IMR-90 (cell line): ENCODE results near the gene C1QTNF1. TPM values are rescaled to one million over a fixed set of nuclear protein-coding genes. Genes with fewer than 3 reads are reported as not detected.

Experiments used
- ATAC-seq: fragments of 200-7000 bp; cut with Tn5 transposase; 2 replicates; pipeline ENCODE4 v1.9.1; 2020; ENCODE audit warnings: low read depth, mild to moderate bottlenecking, moderate library complexity
- BruUV-seq: library from RNA; stranded (reverse); fragments of 400-500 nt; replicated peaks from 2 replicates; lab custom pipeline; 2021; lab: Mats Ljungman, UMichigan
- CTCF ChIA-PET: fragments of 300-600 bp; formaldehyde crosslinking; extraction: SDS; loops from one replicate; lab custom pipeline; 2021; ENCODE audit warnings: antibody characterized with exemption; lab: Yijun Ruan, JAX
- POLR2A ChIA-PET: fragments of 300-600 bp; sonication (Branson Sonifier 250); formaldehyde crosslinking; loops from one replicate; lab custom pipeline; 2022; ENCODE audit warnings: antibody characterized with exemption; ENCODE audit not compliant: unreplicated experiment; lab: Charles Lee
- DNase-seq: peaks from one replicate; pipeline ENCODE4 v3.0.0; 2013
- H2AFZ ChIP-seq: replicated peaks from 2 replicates; pipeline ENCODE3; 2013; ENCODE audit warnings: low read length, mild to moderate bottlenecking; ENCODE audit not compliant: poor library complexity
- H2AK5ac ChIP-seq: 2 replicates; pipeline ENCODE4 v1.6.1; 2013; ENCODE audit warnings: low read depth, low read length, inconsistent platforms
- H2AK9ac ChIP-seq: replicated peaks from 2 replicates; pipeline ENCODE3; 2013; ENCODE audit warnings: mild to moderate bottlenecking, low read depth, low read length, moderate library complexity; ENCODE audit not compliant: poor library complexity
- H2BK120ac ChIP-seq: 2 replicates; pipeline ENCODE4 v1.6.1; 2013; ENCODE audit warnings: low read depth, low read length, inconsistent platforms
- H2BK15ac ChIP-seq: 3 replicates; pipeline ENCODE4 v1.6.1; 2013; ENCODE audit warnings: low read depth, low read length, inconsistent platforms
- H2BK20ac ChIP-seq: 2 replicates; pipeline ENCODE4 v1.6.1; 2013; ENCODE audit warnings: low read depth, mild to moderate bottlenecking, inconsistent platforms, low read length, moderate library complexity
- H2BK5ac ChIP-seq: 2 replicates; pipeline ENCODE4 v1.6.1; 2013; ENCODE audit warnings: mild to moderate bottlenecking, low read depth, low read length, inconsistent platforms; ENCODE audit not compliant: poor library complexity, severe bottlenecking
- H3K14ac ChIP-seq: replicated peaks from 2 replicates; pipeline ENCODE4 v1.6.1; 2013; ENCODE audit warnings: low read depth, low read length, inconsistent platforms
- H3K18ac ChIP-seq: 2 replicates; pipeline ENCODE4 v1.6.1; 2013; ENCODE audit warnings: low read depth, low read length, control low read depth
- H3K23ac ChIP-seq: 2 replicates; pipeline ENCODE4 v1.6.1; 2013; ENCODE audit warnings: low read depth, low read length, inconsistent platforms
- H3K27ac ChIP-seq: 2 replicates; pipeline ENCODE4 v1.5.1; 2013; ENCODE audit warnings: mild to moderate bottlenecking, control low read depth, low read length; ENCODE audit not compliant: insufficient read depth
- H3K27me3 ChIP-seq: 2 replicates; pipeline ENCODE4 v1.6.1; 2013; ENCODE audit warnings: low read length; ENCODE audit not compliant: control insufficient read depth, insufficient read depth
- H3K36me3 ChIP-seq: 2 replicates; pipeline ENCODE4 v1.6.1; 2013; ENCODE audit warnings: low read length, mixed read lengths; ENCODE audit not compliant: control insufficient read depth, insufficient read depth
- H3K4ac ChIP-seq: 2 replicates; pipeline ENCODE4 v1.6.1; 2013; ENCODE audit warnings: low read depth, low read length, inconsistent platforms
- H3K4me1 ChIP-seq: 2 replicates; pipeline ENCODE4 v1.6.1; 2013; ENCODE audit warnings: low read length, mixed read lengths; ENCODE audit not compliant: control insufficient read depth, insufficient read depth
- H3K4me2 ChIP-seq: 2 replicates; pipeline ENCODE4 v1.6.1; 2013; ENCODE audit warnings: low read depth, mild to moderate bottlenecking, control low read depth, low read length, moderate library complexity
- H3K4me3 ChIP-seq: 2 replicates; pipeline ENCODE4 v1.5.1; 2013; ENCODE audit warnings: low read depth, mild to moderate bottlenecking, control low read depth, low read length, moderate library complexity; ENCODE audit not compliant: insufficient read depth
- H3K56ac ChIP-seq: 2 replicates; pipeline ENCODE4 v1.6.1; 2013; ENCODE audit warnings: low read length, inconsistent platforms; ENCODE audit not compliant: insufficient read depth; ENCODE audit errors: extremely low read depth
- H3K79me1 ChIP-seq, 2 experiments: 2 replicates each; pipeline ENCODE4 v1.6.1; 2013; ENCODE audit warnings: low read length in 2 of 2, inconsistent platforms in 1 of 2, low read depth in 1 of 2
- H3K9ac ChIP-seq: 2 replicates; pipeline ENCODE4 v1.6.1; 2013; ENCODE audit warnings: low read depth, low read length, control low read depth
- H3K9me1 ChIP-seq: 2 replicates; pipeline ENCODE4 v1.6.1; 2013; ENCODE audit warnings: low read length, inconsistent platforms; ENCODE audit not compliant: insufficient read depth
- H3K9me3 ChIP-seq: 2 replicates; pipeline ENCODE4 v1.6.1; 2013; ENCODE audit warnings: low read length; ENCODE audit not compliant: control insufficient read depth, insufficient read depth
- H4K20me1 ChIP-seq: 2 replicates; pipeline ENCODE4 v1.6.1; 2013; ENCODE audit warnings: low read length, inconsistent platforms; ENCODE audit not compliant: insufficient read depth
- H4K5ac ChIP-seq: 2 replicates; pipeline ENCODE4 v1.6.1; 2013; ENCODE audit warnings: mild to moderate bottlenecking, low read depth, low read length, control low read depth
- H4K8ac ChIP-seq, 2 experiments: 2 replicates each; pipeline ENCODE4 v1.6.1; 2013; ENCODE audit warnings: low read depth in 2 of 2, low read length in 2 of 2, control low read depth in 1 of 2, inconsistent platforms in 1 of 2
- H4K91ac ChIP-seq: 2 replicates; pipeline ENCODE4 v1.6.1; 2013; ENCODE audit warnings: low read depth, low read length, inconsistent platforms; ENCODE audit not compliant: insufficient read depth
- MAFK ChIP-seq: IDR thresholded peaks from 2 replicates; pipeline ENCODE4 v1.6.1; 2012; ENCODE audit warnings: low read depth, low read length, improper control_type of control experiment
- MAZ ChIP-seq: IDR thresholded peaks from 2 replicates; pipeline ENCODE4 v1.6.1; 2012; ENCODE audit warnings: low read depth, mild to moderate bottlenecking, low read length, improper control_type of control experiment, moderate library complexity, borderline replicate concordance
- NFE2L2 ChIP-seq: fragments of 150-350 bp; IDR thresholded peaks from 2 replicates; pipeline ENCODE4 v1.6.1; 2016; ENCODE audit warnings: low read depth, mild to moderate bottlenecking, low read length
- POLR2A ChIP-seq: IDR thresholded peaks from 2 replicates; pipeline ENCODE4 v1.6.1; 2012; ENCODE audit warnings: mild to moderate bottlenecking, low read depth, low read length
- RAD21 ChIP-seq: IDR thresholded peaks from 2 replicates; pipeline ENCODE4 v1.6.1; 2012; ENCODE audit warnings: low read length, improper control_type of control experiment
- RCOR1 ChIP-seq: IDR thresholded peaks from 2 replicates; pipeline ENCODE4 v1.6.1; 2012; ENCODE audit warnings: mild to moderate bottlenecking, low read length, improper control_type of control experiment; ENCODE audit not compliant: insufficient replicate concordance
- RFX5 ChIP-seq: IDR thresholded peaks from 2 replicates; pipeline ENCODE4 v1.8.0; 2012; ENCODE audit warnings: low read depth, mild to moderate bottlenecking, low read length, moderate library complexity
- SMC3 ChIP-seq: fragments of 150-350 bp; IDR thresholded peaks from 2 replicates; pipeline ENCODE4 v1.6.1; 2016; ENCODE audit warnings: low read depth, mild to moderate bottlenecking, antibody characterized with exemption, low read length, moderate library complexity
- USF2 ChIP-seq: fragments of 150-350 bp; IDR thresholded peaks from 2 replicates; pipeline ENCODE4 v1.6.1; 2017; ENCODE audit warnings: mild to moderate bottlenecking, antibody characterized with exemption, low read length, low read depth
- WGBS, 2 experiments: methylation state at CpG; one replicate each; pipeline versions ENCODE4 v1.1.5 to v1.1.7; 2013; ENCODE audit warnings: missing lambda C conversion rate in 2 of 2; ENCODE audit not compliant: insufficient read length in 1 of 2; ENCODE audit errors: extremely low coverage in 2 of 2; 5-methylcytosine and 5-hydroxymethylcytosine counted together
- dilution Hi-C: fragments of 300-500 bp; cut with HindIII; formaldehyde crosslinking; loops from one replicate; pipeline ENCODE4 v1.14.3; 2018; ENCODE audit warnings: low sequenced_read_pairs; ENCODE audit not compliant: unreplicated experiment
- in situ Hi-C: fragments of 300-500 bp; cut with MboI; formaldehyde crosslinking; loops from 3 replicates; pipeline ENCODE4 v1.14.3; 2019; ENCODE audit warnings: low sequenced_read_pairs, inconsistent platforms, mixed read lengths
- intact Hi-C: fragments of 100-400 bp; cut with micrococcal nuclease; formaldehyde crosslinking; loops from 2 replicates; pipeline ENCODE4 v1.10.0; 2022
- polyA plus RNA-seq, 3 experiments: library from polyadenylated mRNA; depleted of rRNA; stranded (reverse); fragments of >200 nt; gene quantifications; 2 replicates each; pipeline ENCODE4 v1.2.3, GENCODE V29; 2012; ENCODE audit warnings: low replicate concordance in 1 of 3
- total RNA-seq: library from RNA; depleted of rRNA; stranded (reverse); fragments of >200 nt; gene quantifications from 2 replicates; pipeline ENCODE4 v1.2.3, GENCODE V29; 2012

Gene C1QTNF1
- total and polyA plus RNA-seq, 2 of the 4 experiments (the other 2 are of a cell fraction): 3.4 to 8.4 TPM

GRCh38 chr17:78991017-78991738 lies 32.8 kb upstream of the C1QTNF1 start:
- intact Hi-C loops (no loop called here), dilution Hi-C loops (no loop called here), in situ Hi-C loops (no loop called here)
- ChIA-PET POLR2A (no interaction called here), CTCF (no interaction called here)
- H3K4me1 ChIP-seq: peaks cover 5% of the 10 kb centered on the region
- WGBS, 2 experiments: 99% methylated on average over 20 of the region's 33 CpGs; no CpG with 5 or more reads in 1 of the 2 experiments
- no peak overlapping the region for H3K23ac ChIP-seq
- no peak overlapping the region for H2AK5ac ChIP-seq
- TF ChIP-seq NFE2L2 (no peak), RCOR1 (no peak), USF2 (no peak), RAD21 (no peak), POLR2A (no peak), MAFK (no peak), RFX5 (no peak), MAZ (no peak), SMC3 (no peak)
- H3K4ac ChIP-seq: no peak overlapping the region
- H3K27ac ChIP-seq: no peak overlapping the region
- no peaks in the 10 kb centered on the region for H3K27me3 ChIP-seq
- no peak for ATAC-seq
- H3K56ac ChIP-seq: no peak overlapping the region
- no peak overlapping the region for H3K4me2 ChIP-seq
- DNase-seq: no peak
- no peak overlapping the region for H2BK20ac ChIP-seq
- H3K4me3 ChIP-seq: no peak overlapping the region
- H4K5ac ChIP-seq: no peak overlapping the region
- H2BK5ac ChIP-seq: no peak overlapping the region
- H3K14ac ChIP-seq: no peak overlapping the region
- no peak overlapping the region for H3K18ac ChIP-seq
- no peak overlapping the region for H2BK120ac ChIP-seq
- H3K9me3 ChIP-seq: no peaks in the 10 kb centered on the region
- H2BK15ac ChIP-seq: no peak overlapping the region
- H2AFZ ChIP-seq: no peak overlapping the region
- peaks cover 11% of the 10 kb centered on the region for H4K20me1 ChIP-seq
- H3K36me3 ChIP-seq: peaks cover 50% of the 10 kb centered on the region
- no peak overlapping the region for H3K9ac ChIP-seq
- H4K91ac ChIP-seq: no peak overlapping the region
- H3K79me1 ChIP-seq: peaks cover 10 to 42% of the 10 kb centered on the region in 2 experiments
- H2AK9ac ChIP-seq: no peak overlapping the region
- BruUV-seq: no TSS peak
- H4K8ac ChIP-seq: no peak overlapping the region
- peaks cover 4% of the 10 kb centered on the region; the same call in 1 of the 2 replicates for H3K9me1 ChIP-seq
